Measurements from ENCODE around the gene PHF11. TPM values are rescaled to one million over a fixed set of nuclear protein-coding genes. Genes with fewer than 3 reads are reported as not detected.

Gene PHF11
- polyA plus RNA-seq, 1 of the 3 experiments (the other 2 are of a cell fraction): 3.0 TPM

DNA sequence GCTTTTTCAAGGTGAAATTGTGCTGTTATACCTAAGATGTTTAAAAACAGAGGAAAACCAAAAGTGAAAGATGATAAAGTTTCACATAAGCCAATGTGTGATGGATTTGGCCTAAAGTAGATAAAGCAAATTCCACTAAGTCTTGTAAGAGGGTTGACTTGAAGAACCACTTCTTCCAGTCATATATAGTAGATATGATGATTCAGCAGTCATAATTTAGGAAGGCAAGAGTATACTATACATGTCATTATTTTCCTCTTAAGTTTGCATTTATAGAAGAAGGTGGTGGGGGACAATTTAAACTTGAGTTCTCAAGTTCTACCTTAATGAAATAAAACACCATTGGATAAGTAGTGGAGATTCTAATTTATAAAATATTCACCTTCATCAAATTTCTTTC lies 37.3 kb downstream of the PHF11 start (continued):
- TF ChIP-seq YY1 (IDR thresholded peaks at IDR 0.05; ENCODE audit: low read depth): no peak

- CTCF ChIA-PET: no interaction called here
- Histone ChIP-seq H3K4me1 (ENCODE audit: control insufficient read depth in 1 of 2, insufficient read depth in 2 of 2, low read depth in 1 of 2, low read length in 1 of 2) (no peaks in the 10 kb centered on the region), H3K36me3 (replicated peaks in 1 of 2; ENCODE audit: control insufficient read depth in 1 of 2, insufficient read depth in 2 of 2, low read length in 1 of 2) (peaks cover 41 to 43% of the 10 kb centered on the region in 2 experiments), H4K20me1 (ENCODE audit: insufficient read depth) (no peaks in the 10 kb centered on the region), H3K79me2 (ENCODE audit: insufficient read depth) (no peaks in the 10 kb centered on the region), H3K9ac (no peak overlapping the region), H3K27ac (ENCODE audit: low read depth in 2 of 2, low read length in 1 of 2) (no peak overlapping the region), H3K9me3 (no peaks in the 10 kb centered on the region), H3K4me3 (ENCODE audit: low read depth in 2 of 2, low read length in 1 of 2) (no peak overlapping the region), H3K9me2 (no peaks in the 10 kb centered on the region), H2AFZ (ENCODE audit: low read depth) (no peak overlapping the region), H3K27me3 (ENCODE audit: insufficient read depth) (no peaks in the 10 kb centered on the region), H3K4me2 (no peak overlapping the region), H3F3A (replicated peaks; ENCODE audit: insufficient read depth) (no peaks in the 10 kb centered on the region)
- TF ChIP-seq TCF12 (IDR thresholded peaks at IDR 0.05) (no peak), FOXM1 (IDR thresholded peaks at IDR 0.05; ENCODE audit: low read depth) (no peak), SIN3A (IDR thresholded peaks at IDR 0.05; ENCODE audit: borderline replicate concordance, low read depth, low read length) (no peak), MXI1 (IDR thresholded peaks at IDR 0.05; ENCODE audit: low read depth, low read length) (no peak), RFX5 (IDR thresholded peaks at IDR 0.05; ENCODE audit: low read length) (no peak), FOXJ3 (CRISPR knock-in tag; IDR thresholded peaks at IDR 0.05) (no peak), EP300 (IDR thresholded peaks at IDR 0.05; ENCODE audit: borderline replicate concordance in 1 of 2, low read depth in 1 of 2, low read length in 1 of 2) (no peak), GATA2 (CRISPR knock-in tag; IDR thresholded peaks at IDR 0.05) (no peak), SMC3 (IDR thresholded peaks at IDR 0.05; ENCODE audit: low read depth, low read length) (no peak), FOSL2 (IDR thresholded peaks at IDR 0.05; ENCODE audit: borderline replicate concordance, low read depth) (no peak), RXRA (IDR thresholded peaks at IDR 0.05; ENCODE audit: borderline replicate concordance, low read depth) (no peak), TEAD4 (IDR thresholded peaks at IDR 0.05; ENCODE audit: borderline replicate concordance, insufficient read depth) (no peak), REST (IDR thresholded peaks at IDR 0.05; ENCODE audit: low read depth, low read length) (no peak)
- TF ChIP-seq, protein P1, sequence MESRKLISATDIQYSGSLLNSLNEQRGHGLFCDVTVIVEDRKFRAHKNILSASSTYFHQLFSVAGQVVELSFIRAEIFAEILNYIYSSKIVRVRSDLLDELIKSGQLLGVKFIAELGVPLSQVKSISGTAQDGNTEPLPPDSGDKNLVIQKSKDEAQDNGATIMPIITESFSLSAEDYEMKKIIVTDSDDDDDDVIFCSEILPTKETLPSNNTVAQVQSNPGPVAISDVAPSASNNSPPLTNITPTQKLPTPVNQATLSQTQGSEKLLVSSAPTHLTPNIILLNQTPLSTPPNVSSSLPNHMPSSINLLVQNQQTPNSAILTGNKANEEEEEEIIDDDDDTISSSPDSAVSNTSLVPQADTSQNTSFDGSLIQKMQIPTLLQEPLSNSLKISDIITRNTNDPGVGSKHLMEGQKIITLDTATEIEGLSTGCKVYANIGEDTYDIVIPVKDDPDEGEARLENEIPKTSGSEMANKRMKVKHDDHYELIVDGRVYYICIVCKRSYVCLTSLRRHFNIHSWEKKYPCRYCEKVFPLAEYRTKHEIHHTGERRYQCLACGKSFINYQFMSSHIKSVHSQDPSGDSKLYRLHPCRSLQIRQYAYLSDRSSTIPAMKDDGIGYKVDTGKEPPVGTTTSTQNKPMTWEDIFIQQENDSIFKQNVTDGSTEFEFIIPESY (IDR thresholded peaks at IDR 0.05; ENCODE audit: borderline replicate concordance, low read depth): no peak
- TF ChIP-seq, protein P2, sequence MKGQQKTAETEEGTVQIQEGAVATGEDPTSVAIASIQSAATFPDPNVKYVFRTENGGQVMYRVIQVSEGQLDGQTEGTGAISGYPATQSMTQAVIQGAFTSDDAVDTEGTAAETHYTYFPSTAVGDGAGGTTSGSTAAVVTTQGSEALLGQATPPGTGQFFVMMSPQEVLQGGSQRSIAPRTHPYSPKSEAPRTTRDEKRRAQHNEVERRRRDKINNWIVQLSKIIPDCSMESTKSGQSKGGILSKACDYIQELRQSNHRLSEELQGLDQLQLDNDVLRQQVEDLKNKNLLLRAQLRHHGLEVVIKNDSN (IDR thresholded peaks at IDR 0.05; ENCODE audit: borderline replicate concordance, low read depth): no peak
- TF ChIP-seq, protein P3, sequence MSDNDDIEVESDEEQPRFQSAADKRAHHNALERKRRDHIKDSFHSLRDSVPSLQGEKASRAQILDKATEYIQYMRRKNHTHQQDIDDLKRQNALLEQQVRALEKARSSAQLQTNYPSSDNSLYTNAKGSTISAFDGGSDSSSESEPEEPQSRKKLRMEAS (IDR thresholded peaks at IDR 0.05; ENCODE audit: low read depth): no peak
- TF ChIP-seq, protein P4, sequence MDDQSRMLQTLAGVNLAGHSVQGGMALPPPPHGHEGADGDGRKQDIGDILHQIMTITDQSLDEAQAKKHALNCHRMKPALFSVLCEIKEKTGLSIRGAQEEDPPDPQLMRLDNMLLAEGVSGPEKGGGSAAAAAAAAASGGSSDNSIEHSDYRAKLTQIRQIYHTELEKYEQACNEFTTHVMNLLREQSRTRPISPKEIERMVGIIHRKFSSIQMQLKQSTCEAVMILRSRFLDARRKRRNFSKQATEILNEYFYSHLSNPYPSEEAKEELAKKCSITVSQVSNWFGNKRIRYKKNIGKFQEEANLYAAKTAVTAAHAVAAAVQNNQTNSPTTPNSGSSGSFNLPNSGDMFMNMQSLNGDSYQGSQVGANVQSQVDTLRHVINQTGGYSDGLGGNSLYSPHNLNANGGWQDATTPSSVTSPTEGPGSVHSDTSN (IDR thresholded peaks at IDR 0.05): no peak
- POLR2A ChIA-PET: no interaction called here
- 75% methylated on average over 7 of the region's 7 CpGs for WGBS (ENCODE audit: low lambda C conversion rate)
- no peak for DNase-seq
Observed at GRCh38 chr13:49533591-49534269, 38.0 kb downstream of the PHF11 start.
